GM18517 (cell line): ENCODE data around the gene FOXP1.

ENCODE experiments used
- ATAC-seq: cut with Tn5 transposase; IDR thresholded peaks from one replicate; pipeline ENCODE4 v1.9.1; 2021; ENCODE audit warnings: mild to moderate bottlenecking, moderate library complexity; ENCODE audit not compliant: unreplicated experiment

Gene FOXP1

DNA sequence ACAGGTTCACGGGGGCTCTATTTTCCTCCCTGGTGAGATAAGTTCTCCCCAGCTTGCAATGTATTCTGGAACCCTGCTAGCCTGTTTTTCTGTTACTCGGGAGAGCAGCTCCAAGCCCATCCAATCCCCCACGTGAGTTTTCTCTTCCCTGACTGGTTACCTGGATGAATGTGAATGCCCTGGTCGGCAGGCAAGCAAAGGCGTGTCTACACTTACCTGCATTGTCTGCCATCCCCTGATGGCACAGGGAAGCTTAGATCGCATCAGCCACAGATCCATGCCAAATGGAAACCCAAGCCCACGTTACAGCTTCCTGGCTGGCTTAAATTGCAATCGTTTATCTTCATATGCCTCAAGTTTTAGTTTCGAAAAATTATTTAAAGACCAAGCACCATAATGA is 149.9 kb downstream of the FOXP1 start:
- no peak for ATAC-seq

DNA sequence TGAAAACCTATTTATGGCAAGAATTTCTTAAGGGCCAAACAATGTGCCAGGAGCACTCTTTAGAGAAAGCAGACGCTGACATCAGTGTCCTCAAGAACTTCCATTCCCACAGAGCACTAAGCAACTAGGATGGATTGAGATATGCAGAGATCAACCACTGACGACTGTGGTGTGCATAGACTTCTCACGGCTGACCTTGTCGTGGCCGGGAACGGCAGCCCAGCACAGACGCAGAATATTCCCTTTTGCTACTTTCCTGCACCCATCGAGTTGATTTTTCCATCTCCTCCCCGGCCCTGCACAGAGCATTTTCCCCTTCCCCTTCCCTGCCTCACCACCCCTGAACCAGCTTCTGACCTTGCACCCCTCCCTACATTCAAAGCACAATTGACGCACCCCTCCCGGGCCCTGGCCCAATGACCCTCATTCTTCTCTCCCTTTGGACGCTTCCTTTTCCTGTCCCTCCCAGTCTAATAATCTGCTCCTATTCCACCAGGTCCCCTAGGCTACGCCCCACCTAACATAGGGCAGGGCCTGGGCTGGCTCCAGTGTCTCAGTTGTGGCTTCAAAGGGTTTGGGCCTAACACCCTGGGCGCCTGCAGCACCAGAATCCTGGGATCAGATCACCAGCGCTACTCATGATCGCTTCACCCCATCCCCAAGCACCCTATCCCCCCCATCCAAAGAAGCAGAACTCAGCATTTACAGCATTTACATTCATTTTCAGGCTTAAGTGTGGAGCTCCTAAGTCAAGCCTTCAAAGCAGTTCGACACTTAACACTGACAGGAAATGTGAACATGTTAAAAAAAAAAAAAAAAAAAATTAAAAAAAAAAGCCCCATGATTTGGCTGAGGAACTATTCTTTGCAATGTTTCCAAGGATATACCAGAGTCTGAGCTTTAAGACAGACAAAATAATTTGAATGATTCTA is 151.2 kb downstream of the FOXP1 start:
- no peak for ATAC-seq

GRCh38 chr3:71430941-71431552 is 152.5 kb downstream of the FOXP1 start:
- no peak for ATAC-seq

DNA sequence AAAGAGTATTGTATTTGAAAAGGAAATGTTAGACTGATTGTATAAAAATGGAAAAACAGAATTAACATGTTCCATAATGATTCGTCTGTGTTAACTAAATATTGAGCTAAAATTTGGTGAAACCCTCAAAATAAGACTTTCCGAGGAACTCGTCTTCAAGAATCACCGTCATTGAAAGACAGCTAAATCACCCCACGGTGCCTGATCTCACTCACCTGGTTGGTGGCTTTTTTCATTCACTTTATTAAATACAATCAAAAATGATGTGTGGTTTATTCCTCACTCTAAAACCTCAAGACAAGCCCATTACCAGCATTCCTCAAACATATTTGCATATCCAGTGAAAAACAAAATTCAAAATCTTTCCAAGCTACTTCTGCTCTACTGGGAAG is 153.9 kb downstream of the FOXP1 start:
- ATAC-seq: no peak

DNA sequence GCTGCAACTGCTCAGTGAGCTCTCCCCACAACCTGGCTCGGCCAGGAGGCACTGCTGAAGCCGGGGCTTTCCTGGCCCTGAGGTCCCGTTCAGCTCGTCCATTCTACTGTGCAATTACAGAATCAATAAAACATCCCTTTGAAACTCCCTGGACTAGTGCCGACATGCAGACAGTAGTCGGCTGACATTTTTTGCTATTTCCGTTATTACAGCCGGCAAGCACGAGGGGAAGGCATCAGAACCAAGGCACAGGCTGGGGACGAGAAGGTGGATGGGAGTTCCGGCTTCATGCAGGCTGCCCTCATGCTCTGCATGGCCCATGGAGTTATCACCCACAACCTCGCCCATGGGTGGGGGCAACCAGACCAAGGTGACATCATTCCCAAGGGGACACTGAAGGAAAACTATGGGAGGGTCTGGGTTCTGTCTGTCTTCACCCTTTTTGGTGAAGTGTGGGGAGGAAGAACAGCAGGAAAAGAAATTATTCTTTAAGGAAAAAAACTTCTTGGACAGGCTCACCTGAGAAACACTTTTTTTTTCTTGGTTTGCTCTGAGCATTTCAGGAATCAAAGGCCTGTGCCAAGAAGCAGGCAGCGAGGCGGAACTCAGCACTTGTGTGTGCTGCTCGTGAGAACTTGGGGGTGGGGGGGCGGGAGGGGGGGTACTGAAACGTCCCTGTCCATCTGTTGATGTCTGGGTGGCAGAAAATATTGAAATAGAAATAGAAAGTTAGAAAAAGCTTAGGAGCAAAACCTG is 154.5 kb downstream of the FOXP1 start:
- no peak for ATAC-seq

DNA sequence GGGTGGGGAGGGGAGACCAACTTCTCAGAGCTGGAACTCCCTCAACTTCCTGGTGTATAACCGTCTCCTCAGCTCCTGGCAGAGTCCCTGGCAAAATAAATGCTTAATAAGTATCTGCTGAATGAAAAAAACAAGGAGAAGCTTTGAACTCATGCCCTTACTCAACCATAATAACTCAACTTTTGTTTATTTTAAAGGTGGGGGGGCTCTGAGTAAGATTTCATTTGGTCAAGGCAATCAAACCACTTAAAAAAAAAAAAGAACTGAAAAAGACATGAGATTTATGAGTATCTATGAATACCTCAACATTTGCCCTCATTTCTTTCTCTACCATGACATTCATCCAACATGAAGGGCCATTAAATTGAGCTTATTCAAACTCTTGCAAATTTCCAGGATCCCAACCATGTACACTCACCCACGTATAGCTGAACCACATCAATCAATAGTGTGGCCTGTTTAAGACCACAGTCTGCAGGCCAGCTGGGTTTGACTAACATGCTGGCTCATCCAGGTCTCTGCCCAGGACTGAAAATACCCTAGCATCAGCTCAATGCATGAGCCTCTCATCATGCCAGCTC is 157.9 kb downstream of the FOXP1 start:
- ATAC-seq: no peak

DNA sequence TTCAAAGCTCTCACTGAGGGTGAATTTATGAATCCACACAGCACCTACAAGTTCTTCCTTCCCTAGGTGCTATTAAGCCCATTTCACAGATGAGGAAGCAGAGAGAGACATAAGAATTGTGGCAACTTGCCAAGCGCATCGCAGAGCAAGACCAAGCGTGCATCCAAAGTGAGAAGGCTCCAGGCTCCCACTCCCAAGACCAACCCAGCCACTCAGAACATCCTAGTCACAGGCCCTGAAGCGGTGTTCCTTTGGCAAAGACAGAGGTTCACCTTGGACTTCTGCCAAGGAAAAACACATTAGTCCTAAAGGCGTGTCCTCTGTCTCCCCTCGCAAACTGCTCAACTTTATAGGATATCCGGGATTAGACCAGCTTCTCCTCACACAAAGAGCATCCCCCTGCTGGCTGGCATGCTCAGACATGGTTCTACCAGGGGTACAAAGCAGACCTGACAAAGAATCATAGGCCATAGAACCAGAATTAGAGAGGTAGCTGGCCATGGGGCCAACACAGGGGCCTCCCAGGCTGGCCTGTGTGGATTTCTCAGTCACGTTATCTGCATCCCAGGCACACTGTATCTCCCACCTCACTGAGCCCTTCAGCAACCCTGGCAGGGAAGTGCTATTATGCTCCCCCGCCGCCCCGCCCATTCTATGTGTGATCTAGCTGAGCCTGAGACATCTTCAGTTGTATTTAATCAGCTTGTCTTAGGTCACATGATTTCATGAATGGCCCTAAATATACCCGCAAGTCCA is 160.2 kb downstream of the FOXP1 start:
- ATAC-seq: no peak

- ATAC-seq: peak; percentile 87
These were observed 161.5 kb downstream of the FOXP1 start for GRCh38 chr3:71421820-71422566.

DNA sequence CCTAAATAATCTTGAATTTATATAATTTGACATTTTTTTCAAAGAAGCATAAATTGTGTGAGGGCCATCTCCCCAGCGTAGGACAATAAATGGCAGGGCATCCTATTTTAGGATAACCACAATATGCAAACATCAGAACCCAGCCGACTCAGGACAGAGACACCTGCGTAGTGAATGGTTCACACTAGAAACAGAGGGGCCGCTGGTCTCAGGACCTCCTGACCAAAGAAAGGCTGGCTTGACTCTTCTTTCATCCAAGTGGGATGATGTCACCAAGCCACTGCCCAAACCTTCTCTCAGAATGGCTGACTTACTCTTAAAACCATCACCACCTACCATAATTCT is 162.1 kb downstream of the FOXP1 start:
- ATAC-seq: peak; percentile 47

DNA sequence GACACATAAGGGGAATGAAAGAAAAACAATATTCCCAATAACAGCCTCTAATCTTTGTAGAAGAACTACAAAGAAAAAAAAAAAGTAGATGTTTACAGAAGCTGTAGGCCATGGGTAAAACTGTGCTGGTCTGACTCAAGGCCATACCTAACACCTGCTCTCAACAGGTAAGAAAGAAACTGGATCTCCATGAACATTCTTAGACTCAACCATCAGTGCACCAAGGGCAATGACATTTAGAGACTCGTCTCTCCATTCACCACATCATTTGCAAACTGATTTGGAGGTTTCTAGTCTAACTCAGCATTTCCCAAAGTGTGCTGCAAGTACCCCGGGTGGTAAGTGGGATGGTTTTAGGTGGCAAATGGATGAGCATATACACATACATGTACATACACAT is 164.2 kb downstream of the FOXP1 start:
- no peak for ATAC-seq

- ATAC-seq: no peak
These were observed 165.7 kb downstream of the FOXP1 start for GRCh38 chr3:71417791-71418190.

DNA sequence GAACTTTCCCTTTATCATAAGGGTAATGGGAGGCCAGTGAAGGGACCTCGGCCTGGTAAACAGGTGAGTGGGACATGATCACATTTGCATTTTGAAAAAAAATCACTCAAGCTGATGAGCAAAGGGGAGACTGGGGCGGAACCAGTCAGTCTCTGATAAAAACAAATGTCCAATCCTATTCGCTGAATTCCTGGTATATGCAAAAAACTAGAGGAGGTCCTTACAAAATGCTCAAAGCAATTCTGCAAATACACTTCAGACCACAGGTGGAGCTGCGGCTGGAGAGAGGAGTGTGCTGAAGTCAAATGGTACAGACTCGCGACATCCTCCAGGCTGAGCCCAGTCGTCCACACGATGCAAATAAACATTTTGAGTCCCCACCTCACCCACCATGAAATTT is 166.7 kb downstream of the FOXP1 start:
- ATAC-seq: no peak

- no peak for ATAC-seq
These were observed 167.8 kb downstream of the FOXP1 start for GRCh38 chr3:71415681-71416122.

GRCh38 chr3:71414189-71414927 is 169.2 kb downstream of the FOXP1 start:
- no peak for ATAC-seq

DNA sequence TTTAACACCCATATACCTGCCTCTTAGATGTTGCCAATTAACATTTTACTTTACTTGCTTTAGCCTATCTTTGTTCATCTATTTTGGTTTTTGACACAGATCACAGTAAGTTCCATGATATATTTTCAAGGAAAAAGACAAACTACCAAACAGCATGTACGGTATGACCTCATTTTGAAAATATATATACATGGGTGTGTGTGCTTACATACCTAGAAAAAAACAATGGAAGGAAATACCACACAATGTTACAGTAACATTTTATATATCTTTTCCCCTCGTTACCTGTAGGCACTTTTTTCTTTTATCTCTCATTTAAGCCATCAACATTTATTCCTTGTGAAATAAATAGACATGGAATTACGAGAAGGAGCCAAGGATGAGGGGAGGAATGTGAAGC is 170.0 kb downstream of the FOXP1 start:
- ATAC-seq: no peak

DNA sequence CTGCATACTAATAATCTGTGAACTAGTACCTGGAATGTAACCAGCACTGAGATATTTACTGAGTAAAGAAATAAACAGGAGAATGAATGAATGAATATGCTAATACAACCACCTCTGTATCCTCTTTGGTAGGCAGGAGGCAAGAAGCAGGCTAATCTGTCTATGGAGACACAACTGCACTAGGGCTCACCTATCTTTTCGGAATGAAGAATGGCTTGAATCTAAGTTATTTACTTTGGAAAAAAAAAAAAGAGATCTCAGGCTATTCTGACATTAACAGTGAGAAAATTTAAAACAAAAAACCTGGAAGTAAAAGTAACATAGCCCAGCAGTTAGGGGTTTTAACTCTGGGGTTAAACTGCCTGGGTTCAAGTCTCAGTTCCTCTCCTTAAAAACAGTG is 174.2 kb downstream of the FOXP1 start:
- ATAC-seq: no peak

DNA sequence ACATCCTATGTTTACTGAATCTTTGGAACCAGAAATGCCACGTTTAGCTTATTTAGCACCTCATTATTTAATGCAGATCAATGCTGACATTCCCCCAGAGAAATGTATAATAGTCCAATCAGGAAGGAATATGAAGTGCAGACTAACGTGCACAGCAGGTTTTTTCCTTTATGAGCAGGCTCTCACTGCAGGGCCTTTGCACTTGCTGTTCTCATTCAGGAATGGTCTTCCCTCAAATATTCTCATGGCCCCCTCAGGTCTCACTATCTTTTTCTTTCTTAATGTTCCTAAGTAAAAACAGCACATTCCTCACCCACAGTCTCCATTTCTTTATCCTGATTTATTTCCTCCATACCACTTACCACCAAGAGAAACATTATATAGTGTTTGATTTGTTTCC is 174.6 kb downstream of the FOXP1 start:
- ATAC-seq: no peak

DNA sequence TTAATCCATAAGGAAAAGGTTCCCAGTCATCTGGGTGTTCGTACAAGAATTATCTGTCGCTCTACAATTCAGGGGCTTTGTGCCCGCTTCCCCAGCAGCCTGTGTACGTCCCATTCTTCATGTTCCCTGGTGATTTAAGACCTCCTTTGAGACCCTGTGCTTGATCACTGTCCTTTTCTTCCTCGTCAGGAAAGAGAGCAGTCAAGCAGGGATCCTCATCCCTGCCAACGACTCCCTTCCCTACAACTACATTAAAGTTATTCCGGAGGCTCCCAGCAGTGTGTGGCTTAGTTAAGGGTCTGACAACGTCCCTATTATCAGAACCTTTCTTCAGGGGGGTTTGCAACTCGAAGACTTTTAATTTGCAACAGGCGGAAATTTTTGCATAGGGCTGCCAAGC is 175.7 kb downstream of the FOXP1 start:
- no peak for ATAC-seq
